ENCODE data around the gene PPIL1. TPM values are rescaled to one million over a fixed set of nuclear protein-coding genes. Genes with fewer than 3 reads are reported as not detected.

PPIL1 gene
- total RNA-seq, 1 experiment from 2014 or later: 64.2 TPM

DNA sequence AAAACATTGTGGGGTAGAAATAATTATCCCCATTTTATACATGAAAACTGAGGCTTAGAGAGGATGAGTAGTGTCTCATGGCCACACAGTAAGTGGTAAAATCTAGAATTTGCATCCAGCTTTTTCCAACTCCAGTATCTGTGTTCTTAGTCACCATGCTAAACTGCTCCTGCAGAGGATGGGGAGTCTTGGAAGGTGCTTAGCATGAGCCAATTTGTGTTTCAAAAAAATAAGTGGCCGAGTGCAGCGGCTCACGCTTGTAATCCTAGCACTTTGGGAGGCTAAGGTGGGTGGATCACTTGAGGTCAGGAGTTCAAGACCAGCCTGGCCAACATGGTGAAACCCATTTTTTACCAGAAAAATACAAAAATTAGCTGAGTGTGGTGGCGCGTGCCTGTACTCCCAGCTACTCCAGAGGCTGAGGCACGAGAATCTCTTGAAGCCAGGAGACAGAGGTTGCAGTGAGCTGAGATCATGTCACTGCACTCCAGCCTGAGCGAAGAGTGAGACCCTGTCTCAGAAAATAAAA lies 13.6 kb upstream of the PPIL1 start:
- peaks cover 17% of the 10 kb centered on the region for H3K4me1 Mint-ChIP-seq

DNA sequence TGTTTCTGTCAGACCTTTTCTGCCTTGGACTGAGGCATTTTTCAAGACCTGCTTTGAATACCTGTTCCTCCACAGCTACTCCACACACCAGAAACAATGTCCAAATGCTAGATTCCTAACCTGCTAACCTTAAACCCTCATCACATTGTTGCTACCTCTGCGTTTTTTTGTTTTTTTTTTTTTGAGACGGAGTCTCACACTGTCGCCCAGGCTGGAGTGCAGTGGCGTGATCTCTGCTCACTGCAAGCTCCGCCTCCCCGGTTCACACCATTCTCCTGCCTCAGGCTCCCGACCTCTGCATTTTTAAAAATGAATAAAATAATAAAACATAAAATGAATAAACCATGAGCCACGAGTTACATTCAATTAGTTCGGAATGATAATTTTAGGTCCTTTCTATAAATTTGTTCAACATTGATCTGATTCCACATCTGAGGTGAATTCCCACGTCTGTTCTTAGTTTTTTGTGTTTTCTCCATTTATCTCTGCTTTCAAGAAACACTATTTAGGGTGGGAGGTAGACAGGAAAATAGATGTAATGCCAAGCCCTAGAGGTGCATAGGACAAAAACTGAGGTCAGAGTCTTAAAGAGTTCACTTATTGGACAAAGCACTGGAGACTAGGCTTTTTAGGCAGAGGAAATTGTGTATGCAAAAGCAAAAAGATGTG lies 12.5 kb upstream of the PPIL1 start:
- ATAC-seq (no peak), DNase-seq (ENCODE audit: low spot score) (no peak)
- ChIA-PET CTCF (interaction anchor here (2.3 kb wide), 1 partner anchor 121 kb away, joined by 33 read pairs; no protein-coding TSS in a partner anchor), POLR2A (no interaction called here)
- H3K36me3 Mint-ChIP-seq: no peaks in the 10 kb centered on the region
- peak overlapping the region; percentile 91 for H3K4me3 Mint-ChIP-seq
- TF ChIP-seq SP1 (CRISPR knock-in tag; conservative IDR thresholded peaks at IDR 0.05): no peak
- TF ChIP-seq RORB (CRISPR knock-in tag; IDR thresholded peaks at IDR 0.05): no peak
- no peak for TF ChIP-seq EMX1 (CRISPR knock-in tag; IDR thresholded peaks at IDR 0.05)
- H3K4me1 Mint-ChIP-seq: peaks cover 17% of the 10 kb centered on the region
- no peak overlapping the region for H3K27ac Mint-ChIP-seq
- H3K9me3 Mint-ChIP-seq: 0 out of 2 replicates have a peak, but pooled peaks cover 3% of the 10 kb centered on the region
- H3K27me3 Mint-ChIP-seq (ENCODE audit: low read depth): no peaks in the 10 kb centered on the region

More for the DNA sequence above, 13.6 kb upstream of the PPIL1 start:
- Mint-ChIP-seq H3K9me3 (no peaks in the 10 kb centered on the region), H3K36me3 (no peaks in the 10 kb centered on the region), H3K4me3 (no peak overlapping the region), H3K27ac (no peak overlapping the region), H3K27me3 (ENCODE audit: low read depth) (no peaks in the 10 kb centered on the region)
- DNase-seq (ENCODE audit: low spot score) (no peak), ATAC-seq (no peak)
- CTCF ChIA-PET: interaction anchor here (1.0 to 2.4 kb wide), 2 partner anchors 26 to 130 kb away, joined by 3 to 8 read pairs; no protein-coding TSS in a partner anchor
- TF ChIP-seq NR1H2 (CRISPR knock-in tag; IDR thresholded peaks at IDR 0.05) (no peak), PRRX2 (CRISPR knock-in tag; IDR thresholded peaks at IDR 0.05) (no peak), ESRRA (CRISPR knock-in tag; IDR thresholded peaks at IDR 0.05; ENCODE audit: borderline replicate concordance) (no peak), NR2C2 (CRISPR knock-in tag; IDR thresholded peaks at IDR 0.05) (no peak), ZNF416 (CRISPR knock-in tag; IDR thresholded peaks at IDR 0.05) (no peak), TEAD4 (CRISPR knock-in tag; IDR thresholded peaks at IDR 0.05) (no peak), NFE2L1 (CRISPR knock-in tag; IDR thresholded peaks at IDR 0.05) (no peak), HMGA2 (CRISPR knock-in tag; IDR thresholded peaks at IDR 0.05) (no peak), TP53 (CRISPR knock-in tag; IDR thresholded peaks at IDR 0.05) (no peak), ETV6 (CRISPR knock-in tag; IDR thresholded peaks at IDR 0.05) (no peak), ELF4 (CRISPR knock-in tag; IDR thresholded peaks at IDR 0.05; ENCODE audit: low read depth) (no peak), ZNF121 (CRISPR knock-in tag; IDR thresholded peaks at IDR 0.05) (no peak)
- TF ChIP-seq, protein P1, sequence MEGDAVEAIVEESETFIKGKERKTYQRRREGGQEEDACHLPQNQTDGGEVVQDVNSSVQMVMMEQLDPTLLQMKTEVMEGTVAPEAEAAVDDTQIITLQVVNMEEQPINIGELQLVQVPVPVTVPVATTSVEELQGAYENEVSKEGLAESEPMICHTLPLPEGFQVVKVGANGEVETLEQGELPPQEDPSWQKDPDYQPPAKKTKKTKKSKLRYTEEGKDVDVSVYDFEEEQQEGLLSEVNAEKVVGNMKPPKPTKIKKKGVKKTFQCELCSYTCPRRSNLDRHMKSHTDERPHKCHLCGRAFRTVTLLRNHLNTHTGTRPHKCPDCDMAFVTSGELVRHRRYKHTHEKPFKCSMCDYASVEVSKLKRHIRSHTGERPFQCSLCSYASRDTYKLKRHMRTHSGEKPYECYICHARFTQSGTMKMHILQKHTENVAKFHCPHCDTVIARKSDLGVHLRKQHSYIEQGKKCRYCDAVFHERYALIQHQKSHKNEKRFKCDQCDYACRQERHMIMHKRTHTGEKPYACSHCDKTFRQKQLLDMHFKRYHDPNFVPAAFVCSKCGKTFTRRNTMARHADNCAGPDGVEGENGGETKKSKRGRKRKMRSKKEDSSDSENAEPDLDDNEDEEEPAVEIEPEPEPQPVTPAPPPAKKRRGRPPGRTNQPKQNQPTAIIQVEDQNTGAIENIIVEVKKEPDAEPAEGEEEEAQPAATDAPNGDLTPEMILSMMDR (IDR thresholded peaks at IDR 0.05): no peak
- TF ChIP-seq, protein P2, sequence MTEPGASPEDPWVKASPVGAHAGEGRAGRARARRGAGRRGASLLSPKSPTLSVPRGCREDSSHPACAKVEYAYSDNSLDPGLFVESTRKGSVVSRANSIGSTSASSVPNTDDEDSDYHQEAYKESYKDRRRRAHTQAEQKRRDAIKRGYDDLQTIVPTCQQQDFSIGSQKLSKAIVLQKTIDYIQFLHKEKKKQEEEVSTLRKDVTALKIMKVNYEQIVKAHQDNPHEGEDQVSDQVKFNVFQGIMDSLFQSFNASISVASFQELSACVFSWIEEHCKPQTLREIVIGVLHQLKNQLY (CRISPR knock-in tag; IDR thresholded peaks at IDR 0.05): no peak
- TF ChIP-seq, protein P3, sequence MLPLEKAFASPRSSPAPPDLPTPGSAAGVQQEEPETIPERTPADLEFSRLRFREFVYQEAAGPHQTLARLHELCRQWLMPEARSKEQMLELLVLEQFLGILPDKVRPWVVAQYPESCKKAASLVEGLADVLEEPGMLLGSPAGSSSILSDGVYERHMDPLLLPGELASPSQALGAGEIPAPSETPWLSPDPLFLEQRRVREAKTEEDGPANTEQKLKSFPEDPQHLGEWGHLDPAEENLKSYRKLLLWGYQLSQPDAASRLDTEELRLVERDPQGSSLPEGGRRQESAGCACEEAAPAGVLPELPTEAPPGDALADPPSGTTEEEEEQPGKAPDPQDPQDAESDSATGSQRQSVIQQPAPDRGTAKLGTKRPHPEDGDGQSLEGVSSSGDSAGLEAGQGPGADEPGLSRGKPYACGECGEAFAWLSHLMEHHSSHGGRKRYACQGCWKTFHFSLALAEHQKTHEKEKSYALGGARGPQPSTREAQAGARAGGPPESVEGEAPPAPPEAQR (CRISPR knock-in tag; IDR thresholded peaks at IDR 0.05): no peak
- TF ChIP-seq, protein P4, sequence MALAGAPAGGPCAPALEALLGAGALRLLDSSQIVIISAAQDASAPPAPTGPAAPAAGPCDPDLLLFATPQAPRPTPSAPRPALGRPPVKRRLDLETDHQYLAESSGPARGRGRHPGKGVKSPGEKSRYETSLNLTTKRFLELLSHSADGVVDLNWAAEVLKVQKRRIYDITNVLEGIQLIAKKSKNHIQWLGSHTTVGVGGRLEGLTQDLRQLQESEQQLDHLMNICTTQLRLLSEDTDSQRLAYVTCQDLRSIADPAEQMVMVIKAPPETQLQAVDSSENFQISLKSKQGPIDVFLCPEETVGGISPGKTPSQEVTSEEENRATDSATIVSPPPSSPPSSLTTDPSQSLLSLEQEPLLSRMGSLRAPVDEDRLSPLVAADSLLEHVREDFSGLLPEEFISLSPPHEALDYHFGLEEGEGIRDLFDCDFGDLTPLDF (CRISPR knock-in tag; IDR thresholded peaks at IDR 0.05): no peak
- TF ChIP-seq, protein P5, sequence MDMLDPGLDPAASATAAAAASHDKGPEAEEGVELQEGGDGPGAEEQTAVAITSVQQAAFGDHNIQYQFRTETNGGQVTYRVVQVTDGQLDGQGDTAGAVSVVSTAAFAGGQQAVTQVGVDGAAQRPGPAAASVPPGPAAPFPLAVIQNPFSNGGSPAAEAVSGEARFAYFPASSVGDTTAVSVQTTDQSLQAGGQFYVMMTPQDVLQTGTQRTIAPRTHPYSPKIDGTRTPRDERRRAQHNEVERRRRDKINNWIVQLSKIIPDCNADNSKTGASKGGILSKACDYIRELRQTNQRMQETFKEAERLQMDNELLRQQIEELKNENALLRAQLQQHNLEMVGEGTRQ (CRISPR knock-in tag; IDR thresholded peaks at IDR 0.05): no peak
- TF ChIP-seq, protein P6, sequence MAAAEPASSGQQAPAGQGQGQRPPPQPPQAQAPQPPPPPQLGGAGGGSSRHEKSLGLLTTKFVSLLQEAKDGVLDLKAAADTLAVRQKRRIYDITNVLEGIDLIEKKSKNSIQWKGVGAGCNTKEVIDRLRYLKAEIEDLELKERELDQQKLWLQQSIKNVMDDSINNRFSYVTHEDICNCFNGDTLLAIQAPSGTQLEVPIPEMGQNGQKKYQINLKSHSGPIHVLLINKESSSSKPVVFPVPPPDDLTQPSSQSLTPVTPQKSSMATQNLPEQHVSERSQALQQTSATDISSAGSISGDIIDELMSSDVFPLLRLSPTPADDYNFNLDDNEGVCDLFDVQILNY (CRISPR knock-in tag; IDR thresholded peaks at IDR 0.05): no peak
- POLR2A ChIA-PET: no interaction called here
